ENCODE measurements around the gene PEX11B. TPM values are rescaled to one million over a fixed set of nuclear protein-coding genes. Genes with fewer than 3 reads are reported as not detected.

Gene PEX11B
- total RNA-seq, 1 experiment from 2014 or later: 13.7 TPM

DNA sequence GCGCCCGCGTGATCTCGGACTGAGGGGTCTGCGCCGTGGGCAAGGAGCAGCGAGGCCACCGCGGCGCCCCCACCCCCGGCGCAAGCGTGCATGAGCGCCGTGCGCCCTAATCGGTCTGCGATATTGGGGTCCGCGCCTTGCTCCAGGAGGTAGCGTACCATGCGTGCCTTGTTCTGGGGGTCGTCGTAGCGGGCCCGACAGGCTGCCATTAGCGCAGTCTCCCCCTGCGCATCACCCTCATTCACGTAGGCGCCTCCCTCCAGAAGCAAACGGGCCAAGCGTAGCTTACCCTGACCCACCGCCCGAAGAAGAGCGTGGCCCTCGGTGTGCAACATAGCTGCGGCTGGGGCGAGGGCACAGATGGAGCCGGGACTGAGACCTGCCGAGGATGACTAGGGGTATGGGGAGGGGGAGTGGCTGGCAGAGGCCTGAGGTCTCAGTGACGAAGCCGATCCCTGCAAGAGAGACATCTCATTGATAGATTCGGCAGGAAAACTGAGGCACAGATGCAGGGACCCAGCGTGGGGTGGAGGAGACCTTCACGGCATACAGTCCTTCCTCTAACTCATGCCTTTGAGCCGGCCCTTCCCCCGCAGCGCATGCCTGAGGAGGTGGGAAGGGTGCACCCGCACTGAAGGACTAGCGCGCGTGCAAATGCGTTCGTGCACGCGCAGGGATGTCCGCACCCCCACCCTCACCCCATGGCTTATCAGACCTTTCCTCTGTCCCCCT, 43.1 kb upstream of the PEX11B start:
- Histone ChIP-seq H3K9ac (ENCODE audit: extremely low read depth, insufficient read length, low read length) (no peak overlapping the region), H3K14ac (ENCODE audit: insufficient read depth, low read length) (no peak overlapping the region), H3T11ph (ENCODE audit: low read length) (no peak overlapping the region), H2BK15ac (ENCODE audit: low read depth, low read length) (no peak overlapping the region), H3K9me3 (ENCODE audit: control insufficient read depth, low read depth, low read length) (no peaks in the 10 kb centered on the region), H2AFZ (ENCODE audit: low read length) (no peak overlapping the region), H4K91ac (ENCODE audit: insufficient read length, low read depth, low read length) (no peak overlapping the region), H3K4me2 (ENCODE audit: insufficient read depth, insufficient read length, low read length) (peak overlapping the region; percentile 75), H3K27me3 (ENCODE audit: insufficient read depth, low read length) (peaks cover 42% of the 10 kb centered on the region), H2BK20ac (ENCODE audit: low read depth, low read length, poor library complexity, severe bottlenecking) (no peak overlapping the region), H2AK5ac (ENCODE audit: insufficient read length, low read length) (no peak overlapping the region), H4K20me1 (ENCODE audit: control insufficient read depth, insufficient read depth, insufficient read length) (no peaks in the 10 kb centered on the region), H3K23ac (ENCODE audit: insufficient read length, low read depth, low read length) (no peak overlapping the region), H3K23me2 (ENCODE audit: insufficient read length, low read depth, low read length, poor library complexity, severe bottlenecking) (peaks cover 31% of the 10 kb centered on the region), H3K4ac (ENCODE audit: low read depth, low read length) (no peak overlapping the region), H4K5ac (ENCODE audit: insufficient read length, low read depth, low read length) (no peak overlapping the region), H3K56ac (ENCODE audit: insufficient read length, low read depth, low read length) (no peak overlapping the region), H2BK12ac (ENCODE audit: insufficient read length, low read depth, low read length) (no peak overlapping the region), H3K79me1 (ENCODE audit: insufficient read depth, low read depth, low read length, poor library complexity, severe bottlenecking) (no peaks in the 10 kb centered on the region), H3K27ac (ENCODE audit: insufficient read length, low read depth, low read length) (no peak overlapping the region), H4K8ac (replicated peaks; ENCODE audit: insufficient read length, low read depth, low read length) (no peak overlapping the region), H3K79me2 (ENCODE audit: insufficient read depth, low read length) (no peaks in the 10 kb centered on the region), H2BK5ac (ENCODE audit: insufficient read length, low read length) (no peak overlapping the region), H3K4me1 (ENCODE audit: insufficient read depth, low read length) (peaks cover 2% of the 10 kb centered on the region; the same call in 1 of the 2 replicates), H2BK120ac (ENCODE audit: low read depth, low read length, poor library complexity, severe bottlenecking) (no peak overlapping the region), H3K18ac (ENCODE audit: insufficient read length, low read depth, low read length) (no peak overlapping the region)
- H3K36me3 Mint-ChIP-seq (ENCODE audit: insufficient read depth in 1 of 3, low read depth in 3 of 3): no peaks in the 10 kb centered on the region; a peak in 1 of 7 replicates
- no CpG with 5 or more reads among the region's 57 CpGs for WGBS (ENCODE audit: extremely low coverage, insufficient read length, low lambda C conversion rate)
- DNase-seq: no peak
- TF ChIP-seq, protein P1, sequence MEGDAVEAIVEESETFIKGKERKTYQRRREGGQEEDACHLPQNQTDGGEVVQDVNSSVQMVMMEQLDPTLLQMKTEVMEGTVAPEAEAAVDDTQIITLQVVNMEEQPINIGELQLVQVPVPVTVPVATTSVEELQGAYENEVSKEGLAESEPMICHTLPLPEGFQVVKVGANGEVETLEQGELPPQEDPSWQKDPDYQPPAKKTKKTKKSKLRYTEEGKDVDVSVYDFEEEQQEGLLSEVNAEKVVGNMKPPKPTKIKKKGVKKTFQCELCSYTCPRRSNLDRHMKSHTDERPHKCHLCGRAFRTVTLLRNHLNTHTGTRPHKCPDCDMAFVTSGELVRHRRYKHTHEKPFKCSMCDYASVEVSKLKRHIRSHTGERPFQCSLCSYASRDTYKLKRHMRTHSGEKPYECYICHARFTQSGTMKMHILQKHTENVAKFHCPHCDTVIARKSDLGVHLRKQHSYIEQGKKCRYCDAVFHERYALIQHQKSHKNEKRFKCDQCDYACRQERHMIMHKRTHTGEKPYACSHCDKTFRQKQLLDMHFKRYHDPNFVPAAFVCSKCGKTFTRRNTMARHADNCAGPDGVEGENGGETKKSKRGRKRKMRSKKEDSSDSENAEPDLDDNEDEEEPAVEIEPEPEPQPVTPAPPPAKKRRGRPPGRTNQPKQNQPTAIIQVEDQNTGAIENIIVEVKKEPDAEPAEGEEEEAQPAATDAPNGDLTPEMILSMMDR (conservative IDR thresholded peaks at IDR 0.05): no peak
- H3K27ac Mint-ChIP-seq: no peak overlapping the region
- H3K9me3 Mint-ChIP-seq: no peaks in the 10 kb centered on the region
- peaks cover 40 to 50% of the 10 kb centered on the region in 2 experiments for H3K4me1 Mint-ChIP-seq
- H3K27me3 Mint-ChIP-seq (ENCODE audit: low read depth): peaks cover 71% of the 10 kb centered on the region
- peak overlapping the region; percentile 87 to 95 for H3K4me3 Mint-ChIP-seq

All from H9 (cell line).